Endothelial cell (in vitro differentiated cells): ENCODE data around the gene EHMT1. TPM values are rescaled to one million over a fixed set of nuclear protein-coding genes. Genes with fewer than 3 reads are reported as not detected.

Source experiments
- DNase-seq: peaks from one replicate; pipeline ENCODE4 v3.0.0; 2021; ENCODE audit warnings: low spot score
- H3K27ac Mint-ChIP-seq: one replicate; pipeline ENCODE4 v1.8.0; 2021; ENCODE audit warnings: mixed read lengths, inconsistent platforms; ENCODE audit not compliant: unreplicated experiment
- H3K27me3 Mint-ChIP-seq: one replicate; pipeline ENCODE4 v1.8.0; 2021; ENCODE audit warnings: mild to moderate bottlenecking, moderate library complexity, mixed read lengths, inconsistent platforms; ENCODE audit not compliant: unreplicated experiment
- H3K36me3 Mint-ChIP-seq: one replicate; pipeline ENCODE4 v1.8.0; 2021; ENCODE audit warnings: mild to moderate bottlenecking, low read depth, mixed read lengths, inconsistent platforms; ENCODE audit not compliant: unreplicated experiment
- H3K4me1 Mint-ChIP-seq: one replicate; pipeline ENCODE4 v1.8.0; 2021; ENCODE audit warnings: mild to moderate bottlenecking, mixed read lengths, inconsistent platforms; ENCODE audit not compliant: unreplicated experiment
- H3K4me3 Mint-ChIP-seq: one replicate; pipeline ENCODE4 v1.8.0; 2021; ENCODE audit warnings: mild to moderate bottlenecking, mixed read lengths, inconsistent platforms; ENCODE audit not compliant: unreplicated experiment
- H3K9me3 Mint-ChIP-seq: one replicate; pipeline ENCODE4 v1.8.0; 2021; ENCODE audit warnings: mixed read lengths, inconsistent platforms; ENCODE audit not compliant: unreplicated experiment
- total RNA-seq: library from RNA; stranded (reverse); fragmentation: NEBNext Ultra II Directional; extraction: Animal tissue kit (Norgen Biotek cat#: 25700); gene quantifications from one replicate; pipeline ENCODE4 v1.2.1, GENCODE V29; 2021; ENCODE audit not compliant: unreplicated experiment
- TF ChIP-seq, protein P1 (sequence below): fragments of 200-600 bp; sonication (generic); IDR thresholded peaks from one replicate; pipeline ENCODE4 v1.5.0; 2021; ENCODE audit warnings: antibody characterized with exemption; ENCODE audit not compliant: unreplicated experiment

The EHMT1 gene
- total RNA-seq, 1 donor from 2014 or later: 120 TPM

DNA sequence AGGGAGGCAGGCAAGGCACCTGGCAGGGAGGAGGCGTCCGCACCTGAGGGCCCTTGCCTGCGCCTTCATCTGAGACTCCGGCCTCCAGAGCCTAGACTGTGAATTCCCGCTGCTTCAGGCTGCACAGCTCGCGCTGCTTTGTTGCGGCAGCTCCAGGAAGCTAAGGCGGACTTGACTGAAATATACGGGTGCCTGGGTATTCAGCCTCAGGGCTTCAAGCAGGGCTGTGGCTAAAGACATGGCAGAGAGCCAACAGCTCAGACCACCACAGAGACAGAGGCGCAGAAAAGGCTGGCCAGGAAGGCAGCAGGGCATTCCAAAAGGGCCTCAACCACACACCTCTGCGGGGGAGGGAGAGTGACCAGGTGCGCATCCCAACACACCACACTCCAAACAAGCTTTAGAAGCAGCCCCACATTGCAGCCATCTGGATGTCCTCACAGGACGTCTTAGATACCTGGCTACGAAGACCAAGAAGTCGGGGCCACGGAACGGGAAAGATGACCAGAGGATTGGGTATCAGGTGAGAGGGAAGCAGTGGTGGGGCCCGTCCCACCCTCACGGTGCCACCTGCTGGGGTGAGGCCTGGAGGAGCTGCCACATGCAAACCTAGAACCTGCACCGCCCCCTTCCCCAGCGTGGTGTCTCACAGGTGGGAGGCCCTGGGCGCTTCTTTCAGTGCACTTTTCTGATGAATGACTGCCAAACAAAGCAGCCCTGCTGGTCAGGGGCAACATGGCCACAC, 38.4 kb upstream of the EHMT1 start:
- H3K36me3 Mint-ChIP-seq: peaks cover 8% of the 10 kb centered on the region
- DNase-seq: no peak
- peaks cover 16% of the 10 kb centered on the region for H3K4me1 Mint-ChIP-seq
- TF ChIP-seq, protein P1, sequence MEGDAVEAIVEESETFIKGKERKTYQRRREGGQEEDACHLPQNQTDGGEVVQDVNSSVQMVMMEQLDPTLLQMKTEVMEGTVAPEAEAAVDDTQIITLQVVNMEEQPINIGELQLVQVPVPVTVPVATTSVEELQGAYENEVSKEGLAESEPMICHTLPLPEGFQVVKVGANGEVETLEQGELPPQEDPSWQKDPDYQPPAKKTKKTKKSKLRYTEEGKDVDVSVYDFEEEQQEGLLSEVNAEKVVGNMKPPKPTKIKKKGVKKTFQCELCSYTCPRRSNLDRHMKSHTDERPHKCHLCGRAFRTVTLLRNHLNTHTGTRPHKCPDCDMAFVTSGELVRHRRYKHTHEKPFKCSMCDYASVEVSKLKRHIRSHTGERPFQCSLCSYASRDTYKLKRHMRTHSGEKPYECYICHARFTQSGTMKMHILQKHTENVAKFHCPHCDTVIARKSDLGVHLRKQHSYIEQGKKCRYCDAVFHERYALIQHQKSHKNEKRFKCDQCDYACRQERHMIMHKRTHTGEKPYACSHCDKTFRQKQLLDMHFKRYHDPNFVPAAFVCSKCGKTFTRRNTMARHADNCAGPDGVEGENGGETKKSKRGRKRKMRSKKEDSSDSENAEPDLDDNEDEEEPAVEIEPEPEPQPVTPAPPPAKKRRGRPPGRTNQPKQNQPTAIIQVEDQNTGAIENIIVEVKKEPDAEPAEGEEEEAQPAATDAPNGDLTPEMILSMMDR: no peak
- no peak overlapping the region for H3K27ac Mint-ChIP-seq
- H3K4me3 Mint-ChIP-seq: no peak overlapping the region
- no peaks in the 10 kb centered on the region for H3K9me3 Mint-ChIP-seq
- peaks cover 2% of the 10 kb centered on the region for H3K27me3 Mint-ChIP-seq

DNA sequence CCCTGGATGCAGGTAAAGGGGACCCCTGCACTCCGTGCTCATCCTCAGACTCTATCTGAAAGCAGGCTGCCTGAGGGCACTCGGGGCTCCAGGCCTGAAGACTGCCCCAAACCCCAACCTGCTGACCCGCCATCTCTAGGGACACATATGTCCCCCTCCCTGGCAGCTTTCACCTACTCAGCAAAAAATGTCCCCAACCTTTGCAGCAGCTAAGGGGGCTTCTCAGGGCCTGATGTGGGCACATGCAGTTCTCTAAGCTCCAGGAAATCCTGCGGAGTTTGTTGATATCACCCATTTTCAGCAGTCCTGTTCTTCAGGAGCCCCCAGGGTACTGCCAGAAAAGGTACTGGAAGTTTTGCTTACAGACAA, 37.9 kb upstream of the EHMT1 start:
- H3K27ac Mint-ChIP-seq: no peak overlapping the region
- no peak overlapping the region for H3K4me3 Mint-ChIP-seq
- H3K36me3 Mint-ChIP-seq: peaks cover 4% of the 10 kb centered on the region

DNA sequence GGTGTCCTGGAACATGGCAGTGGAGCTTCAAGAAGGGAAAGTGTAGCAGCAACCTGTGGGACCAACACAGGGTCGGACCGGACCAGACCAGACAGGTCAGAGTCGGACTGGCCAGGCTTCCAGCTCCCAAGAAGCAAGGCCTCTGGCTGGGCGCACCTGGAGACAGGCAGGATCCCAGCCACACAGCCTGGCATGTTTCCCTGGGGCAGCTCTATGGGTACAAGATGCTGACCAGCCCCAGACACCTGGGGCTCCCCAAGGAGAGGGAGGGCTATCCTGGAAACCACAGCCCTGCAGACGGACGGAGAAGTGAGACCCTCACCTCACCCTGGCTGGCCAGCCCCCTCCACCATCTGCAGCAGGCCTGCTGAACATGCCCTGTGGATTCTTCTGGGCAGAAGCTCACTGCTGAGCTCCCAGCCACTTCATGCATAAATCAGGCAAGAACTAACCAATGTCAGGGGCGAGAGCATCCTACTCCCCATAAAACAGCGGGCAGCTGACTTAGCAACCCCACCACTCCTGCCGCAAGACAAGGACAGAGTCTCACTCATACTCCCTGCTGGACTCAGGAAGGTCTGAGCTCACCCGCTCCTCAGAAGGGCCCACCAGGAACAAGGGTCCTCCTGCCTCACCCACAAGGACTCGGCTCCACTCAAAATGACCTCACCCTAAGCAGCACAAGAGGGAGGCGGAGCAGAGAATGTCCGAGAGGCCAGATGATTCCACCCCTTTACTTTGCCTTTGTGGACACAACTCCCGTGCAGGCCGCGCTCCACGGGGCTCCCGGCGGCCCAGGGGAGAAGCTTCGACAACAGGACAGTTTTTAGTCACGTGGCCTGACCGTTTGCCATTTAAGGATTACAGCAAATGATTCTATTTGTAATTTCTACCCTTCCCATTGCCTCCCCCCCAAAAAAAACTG, 37.2 kb upstream of the EHMT1 start:
- no peak for DNase-seq
- Mint-ChIP-seq H3K27me3 (peaks cover 4% of the 10 kb centered on the region), H3K9me3 (no peaks in the 10 kb centered on the region), H3K4me3 (no peak overlapping the region), H3K36me3 (peaks cover 8% of the 10 kb centered on the region), H3K4me1 (peaks cover 13% of the 10 kb centered on the region), H3K27ac (no peak overlapping the region)
- TF ChIP-seq, protein P1: no peak

More for the DNA sequence above, 37.9 kb upstream of the EHMT1 start:
- TF ChIP-seq, protein P1: no peak
- DNase-seq: no peak
- H3K4me1 Mint-ChIP-seq: peaks cover 13% of the 10 kb centered on the region
- H3K27me3 Mint-ChIP-seq: peaks cover 2% of the 10 kb centered on the region
- no peaks in the 10 kb centered on the region for H3K9me3 Mint-ChIP-seq

DNA sequence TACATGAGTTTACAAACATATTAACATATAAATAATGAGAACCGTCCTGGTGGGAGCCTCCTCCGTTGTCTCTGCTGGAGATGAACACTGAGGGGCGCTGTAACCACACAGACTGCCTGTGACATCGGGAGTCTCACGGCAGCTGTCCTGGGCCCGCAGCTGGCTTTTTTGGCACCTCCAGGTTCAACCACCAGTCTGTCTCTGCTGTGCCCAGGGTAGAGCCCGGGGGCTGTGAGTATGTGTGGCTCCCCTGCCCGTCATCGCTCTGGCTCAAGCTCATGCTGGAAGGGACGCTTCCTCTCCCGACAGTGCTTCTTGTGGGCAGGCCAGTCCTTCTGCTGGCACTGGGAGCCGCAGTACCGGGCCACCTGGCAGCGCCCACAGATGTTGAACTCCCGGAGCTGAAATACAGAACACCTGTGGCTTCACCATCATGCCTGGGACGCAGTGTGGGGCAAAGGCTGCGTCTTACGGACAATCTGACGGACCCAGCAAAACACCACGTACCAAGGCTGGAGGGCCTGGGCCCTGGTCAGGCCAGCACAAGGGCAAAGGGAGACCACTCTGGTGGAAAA, 36.4 kb upstream of the EHMT1 start:
- Mint-ChIP-seq H3K27ac (no peak overlapping the region), H3K4me3 (no peak overlapping the region), H3K9me3 (no peaks in the 10 kb centered on the region), H3K36me3 (peaks cover 10% of the 10 kb centered on the region), H3K27me3 (peaks cover 4% of the 10 kb centered on the region), H3K4me1 (peaks cover 8% of the 10 kb centered on the region)
- TF ChIP-seq, protein P1: no peak
- no peak for DNase-seq
